ENCODE results near the gene GOLGA6L4.
"Not testable (repeated sequence)": the region's sequence is repeated elsewhere in the genome, so short reads cannot be mapped to it uniquely, and the experiment has no call there.

Gene GOLGA6L4

GRCh38 chr15:84235573-84235972, at the start of gene GOLGA6L4:
GOLGA6L4 (plus strand) TSS chr15:84235773; CDS start chr15:84235835, 62 bp downstream.
- H3K4me3 ChIP-seq (ENCODE audit: low read length), result not testable (repeated sequence)

- not testable (repeated sequence) for H3K4me3 ChIP-seq (ENCODE audit: low read length)
Observed at GRCh38 chr15:84192982-84193381, 42.6 kb upstream of the GOLGA6L4 start.

GRCh38 chr15:84195603-84196002, 40.0 kb upstream of the GOLGA6L4 start:
- H3K4me3 ChIP-seq (ENCODE audit: low read length), result not testable (repeated sequence)

GRCh38 chr15:84196530-84197188, 38.9 kb upstream of the GOLGA6L4 start:
- H3K4me3 ChIP-seq (ENCODE audit: low read length), result not testable (repeated sequence)

- H3K4me3 ChIP-seq (ENCODE audit: low read length), result not testable (repeated sequence)
Observed at GRCh38 chr15:84199865-84200264, 35.7 kb upstream of the GOLGA6L4 start.

- not testable (repeated sequence) for H3K4me3 ChIP-seq (ENCODE audit: low read length)
Observed at GRCh38 chr15:84246441-84246840, 10.9 kb downstream of the GOLGA6L4 start.
